GM12878 (cell line): Measurements from ENCODE around the gene SELENOW. TPM values are rescaled to one million over a fixed set of nuclear protein-coding genes. Genes with fewer than 3 reads are reported as not detected.

Experiments
- ATAC-seq: fragments of 200-7000 bp; cut with Tn5 transposase; 3 replicates; pipeline ENCODE4 v1.9.1; 2020; ENCODE audit warnings: mild to moderate bottlenecking, moderate library complexity
- BruUV-seq: library from RNA; stranded (reverse); fragments of 400-500 nt; replicated peaks from 2 replicates; lab custom pipeline; 2021; lab: Mats Ljungman, UMichigan
- CTCF ChIA-PET: fragments of 300-600 bp; sonication (Branson Sonifier 250); formaldehyde crosslinking; extraction: SDS; loops from one replicate; lab custom pipeline; 2021; ENCODE audit warnings: inconsistent platforms; lab: Yijun Ruan, JAX
- POLR2A ChIA-PET: fragments of 350-600 bp; formaldehyde crosslinking; extraction: SDS; loops from one replicate; lab custom pipeline; 2021; ENCODE audit warnings: inconsistent platforms; lab: Charles Lee
- RAD21 ChIA-PET: fragments of 300-600 bp; sonication (Branson Sonifier 250); formaldehyde crosslinking; loops from one replicate; lab custom pipeline; 2023; ENCODE audit warnings: antibody characterized with exemption; ENCODE audit not compliant: unreplicated experiment; lab: Charles Lee
- SMC1A ChIA-PET: fragments of 300-600 bp; sonication (Branson Sonifier 250); formaldehyde crosslinking; loops from one replicate; lab custom pipeline; 2023; ENCODE audit not compliant: unreplicated experiment, uncharacterized antibody; lab: Charles Lee
- DNase-seq: peaks from one replicate; pipeline ENCODE4 v3.0.0-alpha.2; 2011; ENCODE audit warnings: low read depth, low spot score
- FAIRE-seq: peaks from 3 replicates; lab custom pipeline; 2011; peaks lifted over from hg19 to GRCh38; lab: Jason Lieb, UNC
- H2AFZ ChIP-seq: 2 replicates; pipeline ENCODE4 v1.6.0; 2011; ENCODE audit warnings: low read depth, low read length, control low read depth; ENCODE audit not compliant: control insufficient read depth
- H3K27ac ChIP-seq: 2 replicates; pipeline ENCODE4 v1.5.1; 2011; ENCODE audit warnings: control low read depth; ENCODE audit not compliant: control insufficient read depth, insufficient read depth
- H3K27me3 ChIP-seq, 2 experiments: replicated peaks in 1 of 2; 2 replicates each; pipeline versions ENCODE4 v1.6.0 to v1.6.1; 2011; ENCODE audit warnings: low read length in 1 of 2; ENCODE audit not compliant: control insufficient read depth in 2 of 2, insufficient read depth in 2 of 2
- H3K36me3 ChIP-seq, 2 experiments: 2 replicates each; pipeline ENCODE4 v1.5.1; 2011; ENCODE audit warnings: low read length in 1 of 2; ENCODE audit not compliant: control insufficient read depth in 2 of 2, insufficient read depth in 2 of 2
- H3K4me1 ChIP-seq: 2 replicates; pipeline ENCODE4 v1.6.1; 2011; ENCODE audit warnings: mild to moderate bottlenecking, low read length, moderate library complexity, mixed read lengths; ENCODE audit not compliant: control insufficient read depth, insufficient read depth
- H3K4me2 ChIP-seq: 2 replicates; pipeline ENCODE4 v1.6.0; 2011; ENCODE audit warnings: control low read depth; ENCODE audit not compliant: control insufficient read depth, insufficient read depth
- H3K4me3 ChIP-seq: fragments of 200-600 bp; sonication (generic); 2 replicates; pipeline ENCODE4 v1.5.1; 2016
- H3K79me2 ChIP-seq: 2 replicates; pipeline ENCODE4 v1.6.0; 2011; ENCODE audit warnings: low read length; ENCODE audit not compliant: control insufficient read depth, insufficient read depth
- H3K9ac ChIP-seq: 2 replicates; pipeline ENCODE4 v1.8.0; 2011; ENCODE audit warnings: low read length, control low read depth, mixed read lengths; ENCODE audit not compliant: control insufficient read depth, insufficient read depth
- H3K9me3 ChIP-seq: replicated peaks from 3 replicates; pipeline ENCODE4 v1.5.1; 2011; ENCODE audit warnings: mild to moderate bottlenecking, low read length; ENCODE audit not compliant: control insufficient read depth, insufficient read depth
- H4K20me1 ChIP-seq: 2 replicates; pipeline ENCODE4 v1.6.0; 2011; ENCODE audit not compliant: control insufficient read depth, insufficient read depth
- EP300 ChIP-seq, 2 experiments: fragments of 150-350 bp in 1 of 2; IDR thresholded peaks; 2 replicates each; pipeline ENCODE4 v1.6.1; 2011 to 2012; ENCODE audit warnings: low read depth in 2 of 2, low read length in 2 of 2, borderline replicate concordance in 1 of 2, improper control_type of control experiment in 1 of 2, inconsistent platforms in 1 of 2; ENCODE audit not compliant: control insufficient read depth in 1 of 2
- MXI1 ChIP-seq: fragments of 150-350 bp; IDR thresholded peaks from 2 replicates; pipeline ENCODE4 v1.6.1; 2011; ENCODE audit warnings: low read depth, mild to moderate bottlenecking, inconsistent platforms, low read length, improper control_type of control experiment
- NR2F1 ChIP-seq: fragments of 450-650 bp; conservative IDR thresholded peaks from 2 replicates; pipeline ENCODE4 v1.6.1; 2017; ENCODE audit warnings: mild to moderate bottlenecking
- WGBS: methylation state at CpG from one replicate; pipeline ENCODE4 v1.1.6; 2016; ENCODE audit warnings: low lambda C conversion rate; ENCODE audit not compliant: insufficient replicate concordance, insufficient coverage; ENCODE audit errors: missing lambda C conversion rate; 5-methylcytosine and 5-hydroxymethylcytosine counted together
- in situ Hi-C: fragments of 300-500 bp; cut with MboI; formaldehyde crosslinking; loops from 9 replicates; pipeline ENCODE4 v1.14.3; 2018; ENCODE audit warnings: mixed read lengths
- intact Hi-C: fragments of 100-400 bp; cut with micrococcal nuclease; formaldehyde crosslinking; loops from one replicate; pipeline ENCODE4 v1.14.2; 2022; ENCODE audit not compliant: unreplicated experiment
- polyA plus RNA-seq, 11 experiments: library from polyadenylated mRNA; depleted of rRNA in 4 of 11; unstranded in 6 of 11; stranded (reverse) in 5 of 11; fragments of >200 nt; fragmentation: Nextera tagmentation in 4 of 11; fragmentation: Illumina TruSeq in 1 of 11; extraction: Ambion mirVana in 4 of 11; extraction: Trizol in 1 of 11; gene quantifications; 1 replicate in 1 of 11; 2 replicates in 10 of 11; pipeline versions ENCODE4 v1.2.1 to v1.2.3, GENCODE V29; 2011 to 2016; ENCODE audit warnings: inconsistent platforms in 2 of 11, missing spikeins in 2 of 11, low read depth in 1 of 11
- total RNA-seq, 4 experiments: library from RNA; depleted of rRNA in 3 of 4; stranded (reverse); fragments of >200 nt in 3 of 4; fragmentation: Illumina TruSeq in 1 of 4; extraction: Trizol in 1 of 4; gene quantifications; 2 replicates each; pipeline versions ENCODE4 v1.2.1 to v1.2.3, GENCODE V29; 2013 to 2021
- TF ChIP-seq, protein P1 (sequence below): fragments of 450-650 bp; IDR thresholded peaks from 2 replicates; pipeline ENCODE4 v1.6.1; 2016; ENCODE audit warnings: mild to moderate bottlenecking

Gene SELENOW
- total and polyA plus RNA-seq, 10 of the 15 experiments (the other 5 are each of a cell fraction or from before 2014, with no cell fraction given): 53.3 to 186 (median 101) TPM

DNA sequence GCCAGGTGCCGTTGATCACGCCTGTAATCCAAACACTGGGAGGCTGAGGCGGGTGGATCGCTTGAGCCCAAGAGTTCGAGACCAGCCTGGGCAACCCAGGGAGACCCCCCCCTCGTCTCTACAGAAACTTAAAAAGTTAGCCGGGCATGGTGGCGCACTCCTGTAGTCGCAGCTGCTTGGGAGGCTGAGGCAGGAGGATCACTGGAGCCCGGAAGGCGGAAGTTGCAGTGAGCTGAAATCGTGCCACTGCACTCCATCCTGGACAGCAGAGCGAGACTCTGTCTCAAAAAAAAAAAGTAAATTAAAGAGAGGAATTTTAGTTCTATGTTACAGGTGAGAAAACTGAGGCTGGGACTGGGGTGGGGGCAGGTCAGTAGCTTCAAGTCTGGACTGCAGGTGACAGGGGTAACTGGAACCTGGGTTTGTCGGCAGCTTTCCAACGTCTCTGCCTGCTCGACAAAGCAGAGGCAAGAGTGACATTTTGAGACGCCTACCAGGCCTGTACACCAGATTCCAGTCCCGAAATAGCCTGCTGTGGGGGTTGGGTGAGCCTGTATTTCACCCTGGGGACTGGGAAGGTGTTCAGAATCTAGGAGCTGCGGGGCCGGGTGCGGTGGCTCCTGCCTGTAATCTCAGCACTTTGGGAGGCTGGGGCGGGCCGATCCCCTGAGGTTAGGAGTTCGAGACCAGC, 1.2 kb downstream of the SELENOW start:
- TF ChIP-seq MXI1 (no peak), EP300 (IDR thresholded peaks at IDR 0.05; ENCODE audit: borderline replicate concordance in 1 of 2, control insufficient read depth in 1 of 2, low read depth in 2 of 2, low read length in 2 of 2) (no peak), NR2F1 (no peak)
- TF ChIP-seq, protein P1, sequence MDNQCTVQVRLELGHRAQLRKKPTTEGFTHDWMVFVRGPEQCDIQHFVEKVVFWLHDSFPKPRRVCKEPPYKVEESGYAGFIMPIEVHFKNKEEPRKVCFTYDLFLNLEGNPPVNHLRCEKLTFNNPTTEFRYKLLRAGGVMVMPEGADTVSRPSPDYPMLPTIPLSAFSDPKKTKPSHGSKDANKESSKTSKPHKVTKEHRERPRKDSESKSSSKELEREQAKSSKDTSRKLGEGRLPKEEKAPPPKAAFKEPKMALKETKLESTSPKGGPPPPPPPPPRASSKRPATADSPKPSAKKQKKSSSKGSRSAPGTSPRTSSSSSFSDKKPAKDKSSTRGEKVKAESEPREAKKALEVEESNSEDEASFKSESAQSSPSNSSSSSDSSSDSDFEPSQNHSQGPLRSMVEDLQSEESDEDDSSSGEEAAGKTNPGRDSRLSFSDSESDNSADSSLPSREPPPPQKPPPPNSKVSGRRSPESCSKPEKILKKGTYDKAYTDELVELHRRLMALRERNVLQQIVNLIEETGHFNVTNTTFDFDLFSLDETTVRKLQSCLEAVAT: 0 out of 2 replicates have a peak, but pooled peaks have one; percentile 43
- Histone ChIP-seq H3K4me1 (peaks cover 6% of the 10 kb centered on the region), H3K4me2 (peak overlapping the region; percentile 93), H2AFZ (no peak overlapping the region), H3K4me3 (peak overlapping the region; percentile 94), H3K27ac (no peak overlapping the region; the same call in 1 of the 2 replicates), H3K9me3 (no peaks in the 10 kb centered on the region), H3K79me2 (peaks cover 18% of the 10 kb centered on the region), H3K36me3 (no peaks in the 10 kb centered on the region; a peak in 1 of 4 replicates), H3K27me3 (no peaks in the 10 kb centered on the region), H3K9ac (0 out of 2 replicates have a peak overlapping the region, but pooled peaks have one; percentile 73), H4K20me1 (no peaks in the 10 kb centered on the region)
- ChIA-PET RAD21 (no interaction called here), SMC1A (interaction anchor here (0.7 kb wide), 1 partner anchor 73 kb away, joined by 3 read pairs; no protein-coding TSS in a partner anchor), CTCF (interaction anchor here (0.9 to 1.2 kb wide), 2 partner anchors 15 to 343 kb away, joined by 3 to 5 read pairs; no protein-coding TSS in a partner anchor), POLR2A (interaction anchor here (0.6 to 0.7 kb wide), 2 partner anchors 178 to 188 kb away, joined by 3 read pairs; no protein-coding TSS in a partner anchor)
- intact Hi-C loops (no loop called here), in situ Hi-C loops (no loop called here)
- BruUV-seq: no TSS peak
- ATAC-seq: no peak
- FAIRE-seq: no peak
- no peak for DNase-seq
- 94% methylated on average over 24 of the region's 24 CpGs for WGBS
